ENCODE measurements around the gene DBI.
"Not testable (repeated sequence)": the region's sequence is repeated elsewhere in the genome, so short reads cannot be mapped to it uniquely, and the experiment has no call there.

The DBI gene

GRCh38 chr2:119402106-119402505, 35.3 kb downstream of the DBI start:
- no peak for DNase-seq (ENCODE audit: low read depth in 3 of 3)

GRCh38 chr2:119402645-119403560, 36.1 kb downstream of the DBI start:
- no peak for DNase-seq (ENCODE audit: low read depth in 3 of 3)

- DNase-seq (ENCODE audit: low read depth in 3 of 3): not testable (repeated sequence)
Observed at GRCh38 chr2:119403618-119404017, 36.8 kb downstream of the DBI start.

GRCh38 chr2:119405151-119405550, 38.4 kb downstream of the DBI start:
- DNase-seq (ENCODE audit: low read depth in 3 of 3): no peak

DNA sequence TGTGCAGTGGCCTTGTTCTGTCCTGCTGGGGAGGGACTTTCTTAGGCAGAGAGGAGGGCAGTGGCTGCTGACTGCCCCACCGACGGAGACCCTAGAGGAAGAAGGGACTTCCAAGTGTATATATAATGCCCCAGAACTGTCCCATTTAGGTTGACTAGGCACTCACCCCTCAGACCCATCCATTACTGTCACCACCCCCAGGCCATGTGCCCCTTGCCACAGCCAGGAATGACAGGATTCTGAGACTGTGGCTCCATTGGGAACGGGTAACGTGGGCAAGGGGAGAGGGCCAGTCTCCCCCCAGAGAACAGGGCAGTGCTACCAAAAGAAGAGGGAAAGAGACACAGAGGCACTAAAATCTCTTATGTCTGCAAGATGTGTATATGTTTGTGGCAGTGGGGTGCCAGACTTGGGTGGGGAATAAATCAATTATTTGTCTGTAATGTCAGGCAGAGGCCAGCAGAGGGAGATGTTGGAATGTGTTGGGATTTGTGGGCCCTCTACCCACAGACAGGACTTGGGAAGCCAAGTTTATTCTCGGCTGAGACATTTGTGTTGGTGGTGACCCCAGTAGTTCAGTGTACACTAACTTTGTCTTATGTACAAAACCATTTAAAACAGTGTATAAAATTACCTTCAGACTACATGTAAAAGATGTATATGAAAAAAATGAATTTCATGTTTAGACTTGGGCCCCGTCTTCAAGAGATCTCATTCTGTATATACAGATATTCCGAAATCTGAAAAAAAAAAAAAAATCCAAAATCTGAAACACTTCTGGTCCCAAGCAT, 40.8 kb downstream of the DBI start:
- DNase-seq (ENCODE audit: low read depth in 3 of 3): no peak

DNA sequence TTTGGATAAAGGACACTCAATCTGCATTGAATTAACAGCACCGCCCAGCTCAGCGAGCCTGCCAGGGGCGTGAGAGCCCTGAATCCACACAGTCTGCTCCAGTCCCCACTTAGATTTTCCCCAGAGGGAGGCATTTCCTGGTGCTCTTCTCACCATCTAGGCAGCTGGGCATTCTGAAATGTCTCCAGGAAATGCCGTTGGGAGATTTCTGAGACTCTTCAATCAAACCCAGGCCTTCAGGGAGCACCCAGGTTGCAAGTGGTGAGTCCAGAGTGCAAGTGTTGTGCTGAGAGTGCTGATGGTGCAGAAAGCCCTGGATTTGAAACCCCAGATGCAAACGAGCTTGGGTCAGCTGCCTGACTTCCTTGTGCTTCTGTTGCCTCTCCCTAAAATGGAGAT, 41.4 kb downstream of the DBI start:
- DNase-seq (ENCODE audit: low read depth in 3 of 3): no peak

DNA sequence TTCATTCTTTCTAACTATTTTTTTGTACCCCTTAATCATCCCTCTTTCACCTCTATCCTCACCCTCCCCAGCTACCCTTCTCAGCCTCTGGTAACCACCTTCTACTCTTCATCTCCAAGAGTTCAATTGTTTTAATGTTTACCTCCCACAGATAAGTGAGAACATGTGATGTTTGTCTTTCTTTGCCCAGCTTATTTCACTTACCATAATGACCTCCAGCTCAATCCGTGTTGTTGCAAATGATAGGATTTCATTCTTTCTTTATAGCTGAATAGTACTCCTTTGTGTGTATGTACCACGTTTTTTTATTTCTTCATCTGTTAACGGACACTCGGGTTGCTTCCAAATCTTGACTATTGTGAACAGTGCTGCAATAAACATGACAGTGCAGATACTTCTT, 42.7 kb downstream of the DBI start:
- DNase-seq (ENCODE audit: low read depth in 3 of 3): no peak

- no peak for DNase-seq (ENCODE audit: low read depth in 3 of 3)
Observed at GRCh38 chr2:119414894-119415293, 48.1 kb downstream of the DBI start.

DNA sequence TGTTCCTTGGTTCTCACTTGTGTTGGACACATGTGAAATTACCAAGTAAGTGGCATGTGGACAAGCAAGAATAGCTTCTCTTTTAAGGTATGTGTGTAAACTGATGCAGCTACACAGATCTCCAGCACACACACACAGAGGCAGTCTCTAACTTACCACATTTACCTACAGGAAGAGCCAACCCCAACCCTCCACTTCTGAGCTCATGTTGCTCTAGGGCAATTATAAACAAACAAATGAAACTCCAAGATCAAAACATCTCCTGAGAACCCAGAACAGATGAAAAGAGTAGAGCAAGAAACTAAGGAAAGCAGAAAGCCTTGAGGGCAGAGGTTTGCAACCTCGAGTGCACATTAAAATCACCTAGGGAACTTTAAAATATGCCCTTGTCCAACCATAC, 48.9 kb downstream of the DBI start:
- no peak for DNase-seq (ENCODE audit: low read depth in 3 of 3)

- DNase-seq (ENCODE audit: low read depth in 3 of 3): no peak
Observed at GRCh38 chr2:119416299-119416923, 49.6 kb downstream of the DBI start.

DNA sequence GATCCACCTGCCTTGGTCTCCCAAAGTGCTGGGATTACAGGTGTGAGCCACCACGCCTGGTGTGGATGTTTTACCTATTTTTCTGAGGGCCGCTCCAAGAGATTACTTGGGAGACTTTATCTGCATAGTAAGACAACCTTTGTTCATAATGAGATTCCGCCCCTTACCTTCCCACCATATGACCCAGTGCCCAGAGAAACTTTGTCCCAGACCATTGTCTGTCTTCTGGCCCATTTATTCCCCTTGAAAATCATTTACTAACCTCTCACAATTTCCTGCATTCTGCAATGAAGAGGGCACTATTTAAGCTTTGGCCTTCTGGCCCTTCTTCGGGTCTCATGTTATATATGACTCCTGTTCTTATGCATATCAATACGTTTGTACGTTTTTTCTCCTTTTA, 51.1 kb downstream of the DBI start:
- DNase-seq (ENCODE audit: low read depth in 3 of 3): no peak

DNA sequence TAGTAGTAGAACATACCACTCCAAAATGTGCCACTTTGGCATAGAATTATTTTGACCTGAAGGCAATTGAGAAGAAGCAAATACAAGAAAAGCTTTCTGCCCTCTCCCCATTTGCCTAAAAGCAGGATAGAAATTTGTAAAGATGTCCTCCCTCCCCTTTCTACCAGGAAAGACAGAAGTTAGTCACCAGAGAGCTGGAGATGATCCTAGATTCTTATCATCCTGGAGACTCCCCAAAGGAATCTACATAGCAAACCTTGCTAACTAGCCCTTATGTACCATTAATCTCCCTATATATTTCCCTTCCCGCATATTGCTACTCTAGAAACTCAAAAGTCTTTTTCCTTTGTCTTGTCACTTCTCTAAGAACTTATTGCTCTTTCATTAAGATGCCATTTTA, 52.3 kb downstream of the DBI start:
- no peak for DNase-seq (ENCODE audit: low read depth in 3 of 3)

- DNase-seq (ENCODE audit: low read depth in 3 of 3): no peak
Observed at GRCh38 chr2:119419803-119420508, 53.2 kb downstream of the DBI start.

DNA sequence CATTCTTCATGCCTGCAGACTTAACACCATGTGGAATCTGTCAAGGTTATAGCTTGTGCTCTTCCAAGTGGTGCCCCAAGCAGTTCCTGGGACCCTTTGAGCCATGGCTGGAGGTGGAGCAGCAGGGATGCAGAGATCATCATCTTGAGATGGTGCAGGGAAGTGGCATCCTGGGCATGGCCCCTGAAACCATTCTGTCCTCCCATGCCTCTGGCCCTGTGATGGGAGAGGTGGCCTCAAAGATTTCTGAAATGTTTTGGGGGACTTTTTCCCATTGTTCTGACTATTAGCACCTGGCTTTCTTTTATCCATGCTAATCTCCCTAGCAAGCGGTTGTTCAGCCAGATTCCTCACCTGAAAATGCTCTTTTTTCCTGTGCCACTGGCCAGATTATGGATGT, 54.5 kb downstream of the DBI start:
- no peak for DNase-seq (ENCODE audit: low read depth in 3 of 3)

DNA sequence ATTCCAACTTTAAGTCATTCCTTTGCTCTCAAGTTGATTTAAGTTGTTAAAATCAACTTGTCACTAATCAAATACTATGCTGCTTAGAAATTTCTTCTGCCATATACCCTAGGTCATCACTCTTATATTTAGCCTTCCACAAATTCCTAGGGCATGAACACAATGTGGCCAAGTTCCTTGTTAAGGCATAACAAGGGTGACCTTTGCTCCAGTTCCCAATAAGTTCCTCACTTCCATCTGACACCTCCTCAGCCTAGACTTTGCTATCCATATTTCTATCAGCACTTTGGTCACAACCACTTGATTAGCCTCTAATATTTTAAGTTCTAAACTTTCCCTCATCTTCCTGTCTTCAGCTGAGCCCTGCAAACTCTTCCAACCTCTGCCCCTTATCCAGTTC, 55.0 kb downstream of the DBI start:
- no peak for DNase-seq (ENCODE audit: low read depth in 3 of 3)

All from stimulated activated CD4-positive, alpha-beta T cell treated with anti-CD3 and anti-CD28 coated beads, TNF-alpha, amount 100 ng/mL, for 24 hours (primary cell).